Muscle layer of duodenum (tissue), 2 donors: ENCODE results near the gene PKIG.
A peak's percentile ranks its signal among the peaks of the same experiment; 100 is the strongest.
"Not testable (repeated sequence)": the region's sequence is repeated elsewhere in the genome, so short reads cannot be mapped to it uniquely, and the experiment has no call there.

Experiments used
- H3K27ac ChIP-seq: one replicate; pipeline ENCODE4 v1.7.0; 2013; ENCODE audit warnings: mild to moderate bottlenecking, low read length
- H3K27me3 ChIP-seq: one replicate; pipeline ENCODE4 v1.7.0; 2013; ENCODE audit warnings: low read depth, mild to moderate bottlenecking, control low read depth, low read length
- H3K36me3 ChIP-seq, 2 donors: one replicate each; pipeline ENCODE4 v1.7.0; 2013; ENCODE audit warnings: low read length in 2 of 2, control low read depth in 1 of 2, mild to moderate bottlenecking in 1 of 2; ENCODE audit not compliant: insufficient read depth in 2 of 2, control insufficient read depth in 1 of 2
- H3K4me1 ChIP-seq, 2 donors: one replicate each; pipeline ENCODE4 v1.7.0; 2013; ENCODE audit warnings: low read length in 2 of 2, mild to moderate bottlenecking in 2 of 2, control low read depth in 1 of 2, moderate library complexity in 1 of 2; ENCODE audit not compliant: insufficient read depth in 2 of 2, control insufficient read depth in 1 of 2
- H3K4me3 ChIP-seq, 2 donors: one replicate each; pipeline ENCODE4 v1.7.0; 2013; ENCODE audit warnings: low read length in 2 of 2, low read depth in 1 of 2, mild to moderate bottlenecking in 1 of 2
- H3K9me3 ChIP-seq, 2 donors: one replicate each; pipeline ENCODE4 v1.7.0; 2013; ENCODE audit warnings: low read length in 2 of 2, control low read depth in 1 of 2, mild to moderate bottlenecking in 1 of 2; ENCODE audit not compliant: control insufficient read depth in 1 of 2
- donor health status: healthy.

The PKIG gene

DNA sequence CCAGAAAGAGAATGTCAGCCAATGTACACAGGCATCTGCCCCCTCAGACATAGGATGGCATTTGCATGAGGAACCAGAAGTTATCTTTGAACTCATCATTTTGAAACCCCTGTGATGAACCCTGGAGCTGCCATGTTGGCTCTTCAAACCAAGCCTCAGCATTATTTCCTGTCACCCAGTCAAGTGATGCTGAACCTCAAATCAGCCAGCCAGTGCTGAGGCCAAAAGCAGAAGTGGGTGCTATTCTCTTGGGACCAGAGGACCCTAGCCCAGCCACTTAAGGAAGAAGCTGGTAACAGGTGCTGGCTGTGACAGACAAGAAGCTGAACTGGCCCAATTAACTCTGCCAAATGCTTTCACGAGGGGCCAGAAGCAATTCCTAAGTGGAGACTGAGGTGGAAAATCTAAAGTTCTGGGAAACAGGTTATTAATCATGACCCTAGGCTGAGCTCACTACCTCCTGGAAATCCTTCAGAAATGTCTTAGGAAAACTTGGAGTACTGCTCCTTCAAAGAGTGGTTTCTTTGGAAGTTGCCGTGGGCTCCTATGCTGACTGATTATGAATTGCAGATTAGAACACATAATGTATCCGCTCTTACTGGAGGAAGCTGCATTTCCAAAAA lies 4.0 kb downstream of the PKIG start:
- Histone ChIP-seq H3K36me3 (peaks cover 10 to 15% of the 10 kb centered on the region in 2 donors), H3K27me3 (no peaks in the 10 kb centered on the region), H3K4me1 (peaks cover 4 to 48% of the 10 kb centered on the region in 2 donors), H3K27ac (peak overlapping the region; percentile 42), H3K4me3 (peak overlapping the region in 1 of 2 donors; percentile 60), H3K9me3 (no peaks in the 10 kb centered on the region)

DNA sequence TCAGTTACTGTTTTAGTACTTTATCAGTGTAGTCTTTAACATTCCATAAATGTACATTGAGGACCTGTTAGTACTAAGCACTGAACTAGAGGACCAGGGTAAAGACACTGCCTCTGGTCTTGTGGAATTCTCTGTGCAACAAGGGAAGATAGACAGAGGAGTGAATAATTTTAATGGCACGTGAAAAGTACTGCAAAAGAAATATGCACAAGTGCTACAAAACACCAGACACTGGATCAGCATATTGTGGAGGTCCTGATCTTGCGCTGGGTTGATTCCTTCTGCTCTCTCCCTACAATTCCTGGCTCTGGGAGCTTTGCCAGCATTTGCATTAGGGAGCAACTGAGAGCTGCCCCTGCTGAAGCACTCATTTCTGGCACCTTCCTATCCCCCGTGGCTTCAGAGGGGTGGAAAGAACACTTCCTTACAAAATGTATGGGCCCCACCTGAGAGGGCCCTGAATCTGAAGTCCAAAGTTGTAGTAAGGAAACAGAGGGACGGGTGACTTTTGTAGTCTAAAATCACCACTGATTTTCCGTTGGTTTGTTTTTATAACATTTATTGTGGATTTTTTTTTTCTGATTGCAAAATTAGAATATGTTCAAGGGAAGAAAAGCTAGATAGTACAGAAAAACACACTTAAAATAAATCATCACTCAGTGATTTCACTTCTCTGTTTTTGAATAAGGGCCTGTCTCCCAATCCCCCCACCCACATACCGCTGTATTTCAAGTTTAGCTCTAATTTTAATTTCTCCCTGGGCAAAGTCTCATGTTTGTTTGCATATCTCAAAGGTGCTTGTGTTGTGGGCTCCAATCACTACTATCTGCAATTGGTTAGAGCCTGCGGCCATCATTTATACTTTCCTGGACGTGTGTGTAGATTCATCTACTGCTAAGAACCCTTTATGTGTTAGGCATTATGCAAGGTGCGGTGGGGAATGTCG lies 4.9 kb downstream of the PKIG start:
- Histone ChIP-seq H3K27me3 (no peaks in the 10 kb centered on the region), H3K4me1 (peaks cover 0 to 41% of the 10 kb centered on the region in 2 donors), H3K36me3 (peaks cover 10 to 23% of the 10 kb centered on the region in 2 donors), H3K9me3 (no peaks in the 10 kb centered on the region), H3K27ac (peak overlapping the region; percentile 42), H3K4me3 (no peak overlapping the region)

DNA sequence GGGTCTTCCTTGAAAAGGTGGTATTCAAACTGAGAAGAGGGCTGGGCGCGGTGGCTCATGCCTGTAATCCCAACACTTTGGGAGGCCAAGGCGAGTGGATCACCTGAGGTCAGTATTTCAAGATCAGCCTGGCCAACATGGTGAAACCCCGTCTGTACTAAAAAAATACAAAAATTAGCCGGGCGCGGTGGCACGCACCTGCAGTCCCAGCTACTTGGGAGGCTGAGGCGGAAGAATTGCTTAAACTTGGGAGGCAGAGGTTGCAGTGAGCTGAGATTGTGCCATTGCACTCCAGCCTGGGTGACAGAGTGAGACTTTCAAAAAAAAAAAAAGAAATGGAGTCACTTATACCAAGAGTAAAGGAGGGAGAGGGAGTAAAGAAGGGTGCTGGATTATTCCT lies 5.9 kb downstream of the PKIG start:
- Histone ChIP-seq H3K4me1 (peaks cover 0 to 41% of the 10 kb centered on the region in 2 donors), H3K36me3 (peaks cover 10 to 26% of the 10 kb centered on the region in 2 donors)
- H3K4me3 ChIP-seq, H3K27me3 ChIP-seq, H3K9me3 ChIP-seq, H3K27ac ChIP-seq: not testable (repeated sequence)

DNA sequence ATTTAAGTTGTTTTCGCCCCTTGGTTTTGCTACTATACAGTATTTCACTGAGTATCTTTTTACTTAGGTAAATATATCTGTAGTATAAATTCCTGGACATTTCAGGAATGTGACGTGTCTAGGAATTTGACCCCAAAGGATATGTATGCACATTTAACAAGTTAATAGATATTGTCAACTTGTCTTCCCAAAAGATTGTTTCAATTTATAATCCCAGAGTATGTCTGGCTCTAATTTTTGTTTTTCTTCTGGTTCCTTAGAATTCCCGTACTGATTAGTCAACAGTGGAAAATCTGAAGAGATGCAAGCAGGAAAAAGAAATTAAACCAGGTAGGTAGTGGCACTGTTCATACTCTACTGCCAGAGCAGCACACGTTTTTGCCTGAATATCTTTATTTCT lies 7.2 kb downstream of the PKIG start:
- peaks cover 10 to 26% of the 10 kb centered on the region in 2 donors for H3K36me3 ChIP-seq
- H3K27ac ChIP-seq: no peak overlapping the region
- H3K27me3 ChIP-seq: no peaks in the 10 kb centered on the region
- peaks cover 0 to 41% of the 10 kb centered on the region in 2 donors for H3K4me1 ChIP-seq
- no peak overlapping the region for H3K4me3 ChIP-seq
- no peaks in the 10 kb centered on the region for H3K9me3 ChIP-seq

DNA sequence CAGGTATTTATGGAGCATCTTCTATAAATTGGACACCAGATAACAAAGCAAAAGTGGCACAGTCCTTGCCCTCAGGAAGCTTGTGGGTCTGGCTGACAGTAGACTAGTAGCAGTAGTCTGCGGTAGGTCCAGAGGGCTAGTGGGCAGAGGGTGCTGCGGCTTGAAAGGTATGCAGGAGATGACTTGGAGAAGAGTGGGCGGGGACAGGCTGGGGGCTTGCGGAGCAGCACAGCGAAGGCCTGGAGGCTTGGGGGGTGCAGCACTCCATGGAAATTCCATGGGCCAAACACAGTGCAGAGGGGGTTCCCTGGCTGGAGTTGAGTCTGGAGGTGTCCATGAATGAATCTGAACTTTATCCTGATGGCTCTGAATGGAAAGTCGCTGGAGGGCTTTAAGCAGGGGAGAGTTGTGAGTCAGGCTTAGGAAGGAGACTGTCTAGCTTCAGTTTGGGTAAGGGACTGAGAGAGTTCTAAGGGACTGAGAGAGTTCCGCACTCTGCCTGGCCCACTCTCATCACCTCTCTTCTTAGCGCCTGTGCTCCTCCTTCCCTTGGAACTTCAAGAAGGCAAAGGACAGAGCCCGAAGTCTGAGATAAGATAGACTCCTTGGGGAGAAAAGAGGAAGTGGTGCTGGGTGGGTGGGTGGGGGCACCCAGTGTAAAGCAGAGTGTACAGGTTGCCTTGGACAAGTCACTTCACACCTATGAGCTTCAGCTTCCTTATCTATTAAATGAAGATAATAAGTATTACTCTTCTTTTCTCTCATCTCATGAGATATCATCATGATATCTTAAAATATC lies 8.8 kb downstream of the PKIG start:
- no peak overlapping the region for H3K4me3 ChIP-seq
- H3K9me3 ChIP-seq: no peaks in the 10 kb centered on the region
- H3K27me3 ChIP-seq: no peaks in the 10 kb centered on the region
- peaks cover 10 to 26% of the 10 kb centered on the region in 2 donors for H3K36me3 ChIP-seq
- peaks cover 4 to 36% of the 10 kb centered on the region in 2 donors for H3K4me1 ChIP-seq
- H3K27ac ChIP-seq: no peak overlapping the region

DNA sequence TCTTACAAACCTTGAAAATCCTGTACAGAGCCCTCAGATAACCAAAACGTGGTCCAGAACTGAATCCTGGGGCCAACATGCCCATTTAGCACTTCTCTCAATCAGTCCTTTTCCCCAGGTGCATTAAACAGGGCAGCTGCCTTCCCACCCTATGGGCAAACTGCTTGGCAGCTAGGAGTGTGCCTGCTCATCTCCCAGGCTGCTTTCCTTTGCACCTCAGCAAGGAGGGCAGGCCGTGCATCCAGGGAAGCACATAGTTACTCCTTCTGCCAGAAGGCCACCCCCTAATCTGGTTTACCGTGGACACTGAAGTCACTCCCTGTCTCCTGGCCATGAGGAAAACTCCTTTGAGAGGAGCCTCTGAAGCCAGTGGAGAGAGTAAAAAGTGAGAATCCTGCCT lies 10.0 kb downstream of the PKIG start:
- Histone ChIP-seq H3K36me3 (peaks cover 10 to 26% of the 10 kb centered on the region in 2 donors), H3K4me3 (no peak overlapping the region), H3K9me3 (no peaks in the 10 kb centered on the region), H3K27me3 (no peaks in the 10 kb centered on the region), H3K4me1 (peaks cover 4 to 33% of the 10 kb centered on the region in 2 donors), H3K27ac (no peak overlapping the region)

DNA sequence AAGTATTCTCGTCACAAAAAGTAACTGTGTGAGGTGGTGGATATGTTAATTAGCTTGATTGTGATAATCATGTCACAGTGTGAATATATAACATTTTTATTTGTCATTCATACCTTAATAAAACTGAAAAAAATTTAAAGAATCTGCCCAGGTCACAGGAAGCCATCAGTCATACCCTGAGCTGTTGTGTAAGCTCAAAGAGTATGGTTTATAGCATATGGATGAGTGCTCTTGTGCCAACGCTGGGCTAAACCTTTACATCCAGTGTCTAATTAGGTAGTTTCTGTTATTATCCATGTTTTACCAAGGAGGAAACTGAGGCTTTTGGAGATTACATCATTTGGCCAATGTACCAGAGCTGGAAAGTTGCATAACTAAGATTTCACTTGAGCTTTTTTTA lies 11.4 kb downstream of the PKIG start:
- Histone ChIP-seq H3K4me3 (no peak overlapping the region), H3K27ac (no peak overlapping the region), H3K27me3 (no peaks in the 10 kb centered on the region), H3K4me1 (peaks cover 11 to 37% of the 10 kb centered on the region in 2 donors), H3K9me3 (no peaks in the 10 kb centered on the region), H3K36me3 (peaks cover 10 to 26% of the 10 kb centered on the region in 2 donors)

DNA sequence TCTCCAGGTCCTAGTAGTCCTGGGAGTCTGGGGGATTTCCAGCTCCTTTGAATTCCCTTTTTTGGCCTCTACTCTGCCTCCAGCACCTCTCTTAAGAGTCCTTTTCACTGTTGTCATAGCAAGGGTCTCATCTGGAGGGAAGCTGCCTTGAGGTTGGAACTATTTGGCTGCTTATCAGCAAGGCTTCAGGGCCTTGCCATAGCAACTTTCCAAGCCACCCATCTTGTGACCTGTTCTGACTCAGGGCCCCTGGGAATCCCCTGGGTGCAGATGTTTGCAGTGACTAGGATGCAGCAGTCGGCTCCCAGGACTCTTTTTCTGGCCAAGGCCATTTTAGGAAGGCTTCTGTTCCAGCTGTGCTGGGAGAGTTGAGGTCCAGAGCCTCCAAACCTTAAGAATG lies 12.4 kb downstream of the PKIG start:
- Histone ChIP-seq H3K4me3 (no peak overlapping the region), H3K27me3 (no peaks in the 10 kb centered on the region), H3K9me3 (no peaks in the 10 kb centered on the region), H3K4me1 (peaks cover 16 to 41% of the 10 kb centered on the region in 2 donors), H3K36me3 (peaks cover 10 to 25% of the 10 kb centered on the region in 2 donors), H3K27ac (no peak overlapping the region)

DNA sequence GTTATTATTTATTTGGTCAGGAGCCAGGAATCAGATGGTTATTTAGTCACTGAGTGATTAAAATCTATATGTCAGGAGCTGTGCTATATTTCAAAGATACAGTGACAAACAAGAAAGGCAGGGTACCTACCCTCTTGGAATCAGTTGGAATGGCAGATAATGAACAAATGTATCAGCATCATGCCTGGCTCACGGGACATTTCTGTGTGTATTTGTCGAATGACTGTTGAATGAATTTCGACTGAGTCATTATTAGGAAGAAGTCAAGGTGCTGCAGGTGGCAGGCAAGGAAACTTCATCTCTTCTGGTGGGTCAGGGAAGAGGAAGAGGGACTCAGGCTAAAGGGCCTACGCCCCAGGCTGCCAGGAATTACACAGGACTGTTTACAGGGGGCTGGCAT lies 13.6 kb downstream of the PKIG start:
- no peaks in the 10 kb centered on the region for H3K9me3 ChIP-seq
- no peak overlapping the region for H3K27ac ChIP-seq
- H3K4me3 ChIP-seq: no peak overlapping the region
- H3K27me3 ChIP-seq: no peaks in the 10 kb centered on the region
- peaks cover 1 to 13% of the 10 kb centered on the region in 2 donors for H3K36me3 ChIP-seq
- peaks cover 26 to 54% of the 10 kb centered on the region in 2 donors for H3K4me1 ChIP-seq

DNA sequence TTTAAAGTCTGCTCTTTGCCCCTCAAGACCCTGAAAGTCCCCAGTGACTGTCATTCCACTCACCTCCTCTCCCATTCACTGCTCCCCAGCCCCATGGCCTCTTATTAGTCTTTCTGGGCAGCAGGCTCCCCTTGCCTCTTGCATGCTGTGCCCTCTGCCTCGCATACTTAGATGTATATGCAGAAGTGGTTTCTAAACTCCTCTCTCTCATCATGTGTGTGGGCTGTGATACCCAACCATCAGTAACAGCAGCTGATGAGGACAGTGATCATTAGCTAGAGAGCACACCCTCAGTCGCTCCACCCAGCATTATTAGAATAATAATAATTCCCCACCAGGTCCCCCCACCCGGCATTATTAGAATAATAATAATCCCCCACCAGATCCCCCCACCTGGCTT lies 14.5 kb downstream of the PKIG start:
- Histone ChIP-seq H3K36me3 (peaks cover 0 to 8% of the 10 kb centered on the region in 2 donors), H3K9me3 (no peaks in the 10 kb centered on the region), H3K4me3 (no peak overlapping the region), H3K27me3 (no peaks in the 10 kb centered on the region), H3K4me1 (peaks cover 35 to 62% of the 10 kb centered on the region in 2 donors), H3K27ac (no peak overlapping the region)

DNA sequence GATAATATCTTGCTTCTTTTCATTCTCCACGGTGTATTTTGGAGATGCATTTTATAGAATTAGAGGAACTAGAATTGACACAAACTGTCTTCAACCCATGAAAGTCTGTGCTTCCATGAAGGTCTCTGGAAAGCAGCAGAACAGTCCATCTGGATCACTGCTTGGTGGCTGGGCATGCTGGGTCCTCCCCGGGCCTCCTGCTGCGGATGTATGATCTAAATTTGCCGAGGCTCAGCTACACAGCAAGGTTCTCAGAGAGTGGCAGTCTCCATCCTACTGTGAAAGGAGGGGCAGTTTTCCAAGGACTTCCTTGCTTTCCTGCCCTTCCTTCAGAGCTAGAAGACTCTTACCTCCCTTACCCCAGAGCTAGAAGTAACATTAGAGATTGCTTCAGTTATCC lies 15.1 kb downstream of the PKIG start:
- H3K4me1 ChIP-seq: peaks cover 39 to 69% of the 10 kb centered on the region in 2 donors
- peak overlapping the region; percentile 59 for H3K27ac ChIP-seq
- no peaks in the 10 kb centered on the region for H3K9me3 ChIP-seq
- peaks cover 0 to 1% of the 10 kb centered on the region in 2 donors for H3K36me3 ChIP-seq
- H3K27me3 ChIP-seq: no peaks in the 10 kb centered on the region
- peak overlapping the region in 1 of 2 donors; percentile 6 for H3K4me3 ChIP-seq
